Ascending aorta (tissue), 2 donors: ENCODE results near the gene PPOX. TPM values are rescaled to one million over a fixed set of nuclear protein-coding genes. Genes with fewer than 3 reads are reported as not detected.
A peak's percentile ranks its signal among the peaks of the same experiment; 100 is the strongest.

Source experiments
- DNase-seq, 2 donors: peaks; one replicate each; pipeline ENCODE4 v3.0.0-alpha.2; 2019; ENCODE audit warnings: low spot score in 2 of 2
- H3K27ac ChIP-seq, 2 donors: fragments of 200-600 bp; sonication (generic); one replicate each; pipeline ENCODE4 v1.5.1; 2016 to 2017; ENCODE audit warnings: mild to moderate bottlenecking in 1 of 2
- H3K27me3 ChIP-seq: fragments of 200-600 bp; sonication (generic); one replicate; pipeline ENCODE4 v1.5.1; 2017
- H3K36me3 ChIP-seq, 2 donors: fragments of 200-600 bp; sonication (generic); one replicate each; pipeline ENCODE4 v1.5.1; 2016
- H3K4me1 ChIP-seq, 2 donors: fragments of 200-600 bp; sonication (generic); one replicate each; pipeline ENCODE4 v1.5.1; 2016 to 2017; ENCODE audit warnings: mild to moderate bottlenecking in 1 of 2
- H3K4me3 ChIP-seq, 2 donors: fragments of 200-600 bp; sonication (generic); one replicate each; pipeline ENCODE4 v1.5.1; 2016 to 2017; ENCODE audit warnings: mild to moderate bottlenecking in 1 of 2
- H3K9me3 ChIP-seq, 2 donors: fragments of 200-600 bp; sonication (generic); one replicate each; pipeline ENCODE4 v1.5.1; 2016
- intact Hi-C: fragments of 100-400 bp; cut with DNase I; formaldehyde crosslinking; loops from one replicate; pipeline ENCODE4 v1.15.1; 2023
- total RNA-seq: library from RNA; depleted of rRNA; stranded (reverse); fragments of >200 nt; gene quantifications from one replicate; pipeline ENCODE4 v1.1.0, GENCODE V29; 2016
- TF ChIP-seq, protein P1 (sequence below), 3 experiments: fragments of 200-600 bp in 2 of 3; fragments of 450-650 bp in 1 of 3; sonication (generic) in 2 of 3; IDR thresholded peaks; one replicate each; pipeline ENCODE4 v1.5.1; 2016 to 2019; ENCODE audit warnings: antibody characterized with exemption in 3 of 3, mild to moderate bottlenecking in 1 of 3, moderate library complexity in 1 of 3

Gene PPOX
- 4.8 TPM for total RNA-seq

DNA sequence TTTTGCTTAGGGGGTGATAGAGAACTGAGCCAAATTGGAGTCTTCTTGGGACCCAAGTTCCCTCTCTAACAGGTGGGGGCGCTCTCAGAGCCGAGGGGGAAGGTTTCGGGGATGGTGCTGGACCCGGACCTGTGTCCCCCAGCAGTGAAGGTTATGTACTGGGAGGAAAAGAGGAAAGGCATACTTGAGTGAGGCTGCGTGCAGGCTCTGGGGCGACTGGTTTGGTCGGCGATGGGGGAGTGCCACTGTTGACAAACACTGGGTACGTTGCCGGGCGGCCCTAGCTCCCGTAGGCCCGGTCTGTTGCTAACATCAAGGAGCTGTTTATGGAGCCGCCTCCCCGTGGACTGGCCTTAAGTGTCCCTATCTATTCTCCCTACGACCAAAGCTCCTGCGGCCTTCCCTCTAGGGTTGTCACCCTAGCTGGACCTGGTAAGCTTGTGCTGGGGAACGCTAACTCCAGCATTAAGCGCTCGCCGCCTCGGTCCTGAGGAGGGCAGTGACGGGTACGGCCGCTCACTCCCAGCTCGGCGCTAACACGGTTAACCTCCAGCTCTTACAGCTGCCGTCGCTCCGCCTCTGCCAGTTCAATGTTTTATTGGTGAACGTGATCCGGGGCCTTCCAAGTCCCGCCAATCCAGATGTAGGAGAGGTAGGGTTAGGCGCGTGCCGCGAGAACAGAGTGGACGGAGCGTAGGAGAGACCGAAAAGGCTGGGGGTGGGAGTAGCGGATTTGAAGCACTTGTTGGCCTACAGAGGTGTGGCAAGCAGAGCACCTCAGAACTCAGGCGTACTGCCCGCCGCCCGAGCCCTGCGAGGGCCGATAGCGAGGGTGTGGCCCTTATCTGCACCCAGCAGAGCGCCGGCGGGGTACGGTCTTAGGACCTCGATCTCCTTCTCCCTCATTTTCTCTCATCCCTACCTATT is at the start of gene PPOX:
PPOX (plus strand) TSS at position 685 of the 927 bp plus-strand sequence. CDS start 422 bp downstream, outside the sequence.
- intact Hi-C loops: loop anchor here (1.0 to 10.0 kb wide), 3 partner anchors 11 to 121 kb away; partner anchors contain the start of genes B4GALT3, DEDD and USF1
- no peaks in the 10 kb centered on the region for H3K27me3 ChIP-seq
- peak within 1 kb of the TSS; percentile 62 to 86 for H3K4me3 ChIP-seq
- peak; percentile 94 to 98 for DNase-seq
- no peaks in the 10 kb centered on the region for H3K9me3 ChIP-seq
- TF ChIP-seq, protein P1, sequence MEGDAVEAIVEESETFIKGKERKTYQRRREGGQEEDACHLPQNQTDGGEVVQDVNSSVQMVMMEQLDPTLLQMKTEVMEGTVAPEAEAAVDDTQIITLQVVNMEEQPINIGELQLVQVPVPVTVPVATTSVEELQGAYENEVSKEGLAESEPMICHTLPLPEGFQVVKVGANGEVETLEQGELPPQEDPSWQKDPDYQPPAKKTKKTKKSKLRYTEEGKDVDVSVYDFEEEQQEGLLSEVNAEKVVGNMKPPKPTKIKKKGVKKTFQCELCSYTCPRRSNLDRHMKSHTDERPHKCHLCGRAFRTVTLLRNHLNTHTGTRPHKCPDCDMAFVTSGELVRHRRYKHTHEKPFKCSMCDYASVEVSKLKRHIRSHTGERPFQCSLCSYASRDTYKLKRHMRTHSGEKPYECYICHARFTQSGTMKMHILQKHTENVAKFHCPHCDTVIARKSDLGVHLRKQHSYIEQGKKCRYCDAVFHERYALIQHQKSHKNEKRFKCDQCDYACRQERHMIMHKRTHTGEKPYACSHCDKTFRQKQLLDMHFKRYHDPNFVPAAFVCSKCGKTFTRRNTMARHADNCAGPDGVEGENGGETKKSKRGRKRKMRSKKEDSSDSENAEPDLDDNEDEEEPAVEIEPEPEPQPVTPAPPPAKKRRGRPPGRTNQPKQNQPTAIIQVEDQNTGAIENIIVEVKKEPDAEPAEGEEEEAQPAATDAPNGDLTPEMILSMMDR (IDR thresholded peaks at IDR 0.05): peak; percentile 11 to 48 (median 33)
- peak within 1 kb of the TSS; percentile 69 to 90 for H3K27ac ChIP-seq
- H3K36me3 ChIP-seq: peaks cover 20 to 37% of the 10 kb centered on the region in 2 donors
- H3K4me1 ChIP-seq: peaks cover 6 to 12% of the 10 kb centered on the region in 2 donors

- Histone ChIP-seq H3K4me3 (peak within 1 kb of the TSS; percentile 76 to 98), H3K36me3 (peaks cover 27 to 32% of the 10 kb centered on the region in 2 donors), H3K27me3 (no peaks in the 10 kb centered on the region), H3K9me3 (no peaks in the 10 kb centered on the region), H3K27ac (peak within 1 kb of the TSS; percentile 94 to 98), H3K4me1 (peaks cover 10 to 26% of the 10 kb centered on the region in 2 donors)
- TF ChIP-seq, protein P1 (IDR thresholded peaks at IDR 0.05): peak in 1 of 3 experiments; percentile 3
- intact Hi-C loops: loop anchor here (1.0 to 5.0 kb wide), 5 partner anchors 14 to 269 kb away; partner anchors contain the start of genes DEDD, KLHDC9 and USF1
- DNase-seq: peak; percentile 37 to 92
These were observed 48.3 kb upstream of the PPOX start, which contains the start of the genes NIT1 and PFDN2 for GRCh38 chr1:161117759-161118581. NIT1 (plus strand) TSS chr1:161118105; CDS start chr1:161118177, 72 bp downstream. PFDN2 (minus strand) TSS chr1:161118037; CDS start chr1:161118026, 11 bp downstream.

GRCh38 chr1:161119092-161119903 is 46.9 kb upstream of the PPOX start:
- Histone ChIP-seq H3K27ac (peak overlapping the region; percentile 94 to 98), H3K27me3 (no peaks in the 10 kb centered on the region), H3K4me1 (peaks cover 10 to 26% of the 10 kb centered on the region in 2 donors), H3K36me3 (peaks cover 36 to 46% of the 10 kb centered on the region in 2 donors), H3K4me3 (peak overlapping the region; percentile 76 to 98), H3K9me3 (no peaks in the 10 kb centered on the region)
- TF ChIP-seq, protein P1 (IDR thresholded peaks at IDR 0.05): peak in 1 of 3 experiments; percentile 39
- DNase-seq: peak in 1 of 2 donors; percentile 81
- intact Hi-C loops: loop anchor here (2.0 to 5.0 kb wide), 3 partner anchors 36 to 268 kb away; partner anchors contain the start of gene USF1

DNA sequence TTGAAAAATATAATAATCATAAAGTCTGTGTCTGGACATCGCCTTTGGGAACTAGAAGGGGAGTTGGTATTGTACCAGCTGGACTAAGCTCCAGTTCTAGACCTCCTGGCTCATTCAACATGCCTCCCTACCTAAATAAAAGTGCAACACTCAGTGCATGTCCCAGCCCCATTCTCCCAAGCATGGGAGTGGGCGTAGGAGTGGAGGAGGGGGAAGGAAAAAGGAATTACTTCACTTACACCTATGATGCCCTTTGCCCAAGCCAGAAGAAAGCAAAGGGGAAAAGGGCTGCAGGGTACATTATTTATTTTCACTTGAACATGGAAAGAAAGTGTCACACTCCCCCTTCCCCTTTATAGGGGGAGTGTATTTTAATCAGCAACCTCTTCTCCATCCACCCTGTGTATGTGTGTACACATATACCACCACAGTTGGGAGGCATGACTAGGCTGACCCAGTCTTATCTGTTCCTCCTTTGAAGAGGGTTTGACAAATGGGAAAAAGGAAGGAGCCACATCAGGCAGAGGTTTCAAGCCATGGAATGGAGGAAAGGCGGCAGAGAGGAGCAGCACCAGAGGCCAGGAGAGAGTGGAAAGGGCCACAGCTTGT is 45.1 kb upstream of the PPOX start:
- intact Hi-C loops: no loop called here
- Histone ChIP-seq H3K27ac (no peak overlapping the region), H3K4me1 (peaks cover 10 to 24% of the 10 kb centered on the region in 2 donors)

More for the DNA sequence above, 45.1 kb upstream of the PPOX start:
- Histone ChIP-seq H3K36me3 (peaks cover 47 to 59% of the 10 kb centered on the region in 2 donors), H3K4me3 (no peak overlapping the region), H3K27me3 (no peaks in the 10 kb centered on the region), H3K9me3 (no peaks in the 10 kb centered on the region)
- TF ChIP-seq, protein P1 (IDR thresholded peaks at IDR 0.05): no peak
- DNase-seq: no peak
